NCI-H146 treated with DMSO at 0.1 percent for 48 hours (cell line): ENCODE measurements around the gene CPEB4.

ENCODE experiments used
- DNase-seq: peaks from one replicate; lab custom pipeline; 2025; ENCODE audit not compliant: unreplicated experiment; lab: John Stamatoyannopoulos, UW

CPEB4 gene

DNA sequence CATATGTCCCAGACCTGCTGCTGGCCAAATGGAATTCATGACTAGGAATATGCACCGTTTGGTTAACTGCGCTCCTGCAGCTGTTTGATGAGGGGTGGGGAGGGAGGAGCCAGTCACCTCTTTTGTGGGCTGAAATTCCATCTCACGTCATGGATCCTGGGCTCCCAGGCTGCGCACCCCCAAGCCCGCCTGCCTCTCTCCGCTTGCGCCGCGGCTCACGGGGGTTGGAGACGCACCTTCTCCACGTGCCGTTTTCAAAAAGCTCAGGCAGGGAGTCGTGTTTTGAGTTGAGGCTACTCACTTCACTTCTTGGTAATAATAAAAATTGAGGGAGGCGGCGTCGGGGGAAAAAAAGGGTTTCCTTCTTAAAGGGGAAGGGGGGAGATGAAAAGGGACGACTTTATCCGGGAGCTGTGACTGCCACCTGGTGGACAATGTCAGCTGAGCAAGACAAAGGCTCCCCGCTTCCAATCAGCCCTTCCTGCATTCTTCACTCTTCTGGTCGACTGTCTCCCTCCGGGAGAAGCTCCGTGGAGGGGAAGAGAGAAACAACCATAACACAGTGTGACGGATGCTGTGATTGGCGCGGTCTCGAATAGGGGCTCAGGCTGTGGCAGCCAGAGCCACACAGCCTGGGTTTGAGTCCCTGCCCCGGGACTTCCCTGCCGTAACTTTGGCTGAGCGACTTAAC lies 84.9 kb downstream of the CPEB4 start:
- DNase-seq = peak; percentile 65

- no peak for DNase-seq
Observed at GRCh38 chr5:173973616-173973969, 85.4 kb downstream of the CPEB4 start.

DNA sequence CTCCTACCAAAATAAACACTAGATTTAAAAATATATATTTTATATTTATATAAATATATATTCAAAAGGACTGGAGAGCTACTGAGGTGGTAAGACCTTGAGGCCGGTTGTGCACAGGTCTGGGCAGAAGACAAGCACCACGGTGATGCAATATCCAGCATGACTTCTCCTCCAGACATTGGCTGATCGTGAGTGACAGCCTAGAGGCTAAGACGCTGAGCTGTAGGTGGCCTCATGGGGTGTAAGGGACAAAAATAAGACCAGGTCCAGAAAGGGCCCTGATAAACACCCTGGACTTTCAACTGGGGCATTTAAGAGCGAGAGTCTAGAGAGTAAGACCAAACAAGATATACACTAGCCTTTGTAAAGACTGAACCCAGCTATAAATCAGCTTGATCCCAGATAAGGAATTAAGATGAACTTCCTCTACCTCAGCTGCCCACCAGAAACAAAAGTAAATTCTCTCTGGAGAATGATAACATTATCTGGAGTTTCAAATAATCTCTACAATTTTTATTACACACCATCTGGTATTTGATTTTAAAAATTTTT lies 86.6 kb downstream of the CPEB4 start:
- no peak for DNase-seq

GRCh38 chr5:173981185-173981761 lies 93.1 kb downstream of the CPEB4 start:
- DNase-seq = no peak

GRCh38 chr5:173984218-173984617 lies 96.1 kb downstream of the CPEB4 start:
- DNase-seq = no peak

DNA sequence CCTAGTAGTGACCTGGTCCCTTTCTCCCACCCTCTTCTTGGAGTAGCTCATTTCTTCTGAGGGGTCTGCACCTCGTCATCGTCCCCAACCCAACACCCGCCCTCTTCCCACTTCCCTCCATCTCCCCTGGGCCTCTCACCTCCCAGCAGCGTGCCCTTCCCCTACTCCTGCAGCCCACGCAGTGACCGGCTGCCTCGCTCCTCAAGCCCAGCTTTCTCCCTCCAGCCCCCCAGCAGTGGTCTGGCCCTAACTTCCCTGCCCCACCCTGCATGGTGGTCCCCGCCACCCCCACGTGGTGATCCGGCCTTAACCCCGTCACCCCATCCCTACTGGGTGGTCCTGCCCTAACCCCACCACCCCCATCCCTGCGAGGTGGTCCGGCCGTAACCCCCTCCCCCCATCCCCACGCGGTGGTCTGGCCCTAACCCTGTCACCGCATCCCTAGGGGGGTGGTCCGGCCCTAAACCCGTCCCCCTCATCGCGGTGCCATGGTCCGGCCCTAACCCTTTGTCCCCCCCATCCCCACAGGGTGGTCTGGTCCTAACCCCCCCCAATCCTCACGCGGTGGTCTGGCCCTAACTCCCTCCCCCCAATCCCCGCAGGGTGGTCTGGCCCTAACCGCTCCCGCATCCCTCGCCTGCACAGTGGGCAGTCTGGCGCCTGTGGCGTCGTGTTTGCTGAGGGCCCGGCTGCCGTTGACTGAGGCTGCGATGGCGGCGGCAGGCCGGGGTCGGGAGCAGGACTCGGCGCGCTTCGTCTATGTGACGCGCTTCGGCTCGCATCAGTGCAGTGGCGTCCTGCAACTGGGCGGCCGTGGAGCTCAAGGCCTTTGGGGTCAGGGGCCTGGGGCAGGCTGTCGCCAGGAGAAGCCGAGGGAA lies 100.6 kb downstream of the CPEB4 start, which contains the start of gene C5orf47:
C5orf47 (plus strand) TSS at position 617 of the 878 bp plus-strand sequence; CDS start at position 711, 94 bp downstream.
- DNase-seq = no peak

DNA sequence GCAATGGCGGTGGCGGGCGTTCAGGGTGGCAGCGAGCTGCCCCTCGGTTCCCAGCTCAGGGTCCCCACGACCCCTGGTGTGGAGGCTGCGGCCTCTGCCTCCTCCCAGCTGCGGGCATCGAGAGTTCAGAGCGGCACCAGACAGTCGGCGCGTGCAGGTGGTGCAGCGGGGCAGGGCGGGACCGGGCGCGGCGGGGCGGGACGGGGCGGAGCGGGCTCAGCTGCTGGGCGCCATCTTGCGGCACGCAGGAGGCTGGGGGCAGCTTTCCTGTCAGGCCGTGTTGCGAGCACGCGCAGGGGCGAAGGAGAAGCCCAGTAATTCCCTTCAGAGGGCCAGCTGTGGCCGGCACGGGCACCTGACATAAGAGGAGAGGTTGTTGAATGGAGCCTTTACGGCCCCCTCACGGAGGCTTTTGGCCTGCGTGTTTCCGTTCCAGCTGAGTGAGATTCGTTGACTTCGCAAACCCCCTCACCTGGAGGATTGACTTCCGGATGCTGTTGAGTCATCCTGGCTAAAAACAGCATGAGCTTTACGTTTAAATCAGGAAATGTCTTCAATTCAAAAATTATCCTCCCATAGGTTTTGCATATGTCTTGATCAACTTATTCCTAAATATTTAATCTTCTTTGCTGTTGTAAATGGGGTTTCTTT lies 101.4 kb downstream of the CPEB4 start:
- DNase-seq = no peak

DNA sequence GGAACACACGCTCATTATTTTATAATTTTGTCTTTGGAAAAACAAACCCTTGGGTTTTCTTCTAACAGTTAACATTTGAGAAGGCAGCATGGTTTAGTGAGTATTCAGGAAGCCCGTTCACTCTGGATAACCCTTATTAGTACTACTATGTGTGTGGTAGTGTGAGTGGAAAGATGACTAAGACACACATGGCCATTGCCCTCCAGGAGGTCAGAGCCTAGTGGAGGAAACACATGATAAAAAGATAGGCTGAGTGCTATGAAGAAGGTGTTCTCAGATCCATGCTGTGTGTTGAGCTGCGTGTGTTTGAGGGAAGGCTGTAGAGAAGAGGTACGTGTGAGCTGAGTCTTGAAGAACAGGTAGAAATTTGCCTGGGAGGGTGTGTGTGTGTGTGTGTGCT lies 109.2 kb downstream of the CPEB4 start:
- DNase-seq = no peak

DNA sequence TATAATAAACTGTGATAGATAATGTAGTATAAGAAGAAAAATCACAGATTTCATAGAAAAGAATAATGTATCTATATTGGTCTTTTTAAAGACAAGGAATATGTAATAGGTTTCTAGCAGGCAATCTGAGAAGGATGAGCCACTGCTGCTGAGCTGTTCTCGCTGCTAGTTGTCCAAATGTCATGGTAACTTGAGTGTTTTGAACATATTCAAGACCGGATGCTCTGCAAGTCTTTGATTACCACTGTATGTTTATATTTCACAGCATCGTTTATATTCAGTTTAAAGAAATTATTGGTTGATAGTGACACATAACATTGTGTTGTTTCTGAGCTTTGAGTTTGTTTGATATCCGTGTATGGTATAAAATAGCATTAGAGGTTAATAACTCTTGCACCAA lies 110.4 kb downstream of the CPEB4 start:
- DNase-seq = no peak

- DNase-seq = no peak
Observed at GRCh38 chr5:174000076-174000475, 111.9 kb downstream of the CPEB4 start.

DNA sequence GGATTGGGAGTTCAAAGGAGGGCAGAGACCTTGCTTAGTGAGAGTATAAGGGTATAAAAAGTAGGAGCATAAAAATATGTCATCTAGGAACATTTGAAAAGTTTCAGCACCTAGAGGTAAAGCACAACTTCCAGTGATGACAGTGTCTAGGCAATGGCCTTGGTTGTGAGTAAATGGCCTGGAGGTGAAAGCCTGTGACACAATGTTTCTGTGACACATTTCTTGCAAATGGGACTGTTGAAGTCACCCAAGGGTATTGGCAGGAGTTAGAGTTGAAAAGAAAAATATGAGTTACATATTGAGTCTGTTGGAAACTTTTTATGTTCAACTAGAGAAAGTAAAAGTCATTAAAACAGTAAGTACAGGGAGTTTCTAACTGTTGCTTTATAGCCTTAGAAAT lies 115.6 kb downstream of the CPEB4 start:
- no peak for DNase-seq

DNA sequence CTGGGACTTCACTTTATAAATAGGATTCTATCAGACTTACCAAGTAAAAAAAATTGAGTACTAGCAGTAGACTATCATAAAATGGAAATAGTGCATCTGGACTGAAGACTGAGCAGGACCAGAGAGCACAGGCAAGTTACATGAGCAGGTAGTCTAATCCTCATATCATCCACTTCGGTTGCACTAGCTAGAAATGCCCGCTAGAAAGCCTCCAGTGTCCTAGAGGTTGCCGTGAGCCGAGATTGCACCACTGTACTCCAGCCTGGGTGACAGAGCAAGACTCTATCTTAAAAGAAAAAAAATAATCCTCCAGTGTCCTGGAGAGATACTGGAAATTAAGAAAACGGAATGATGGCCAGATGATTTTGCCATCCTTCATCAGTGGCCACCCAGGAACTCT lies 120.8 kb downstream of the CPEB4 start:
- DNase-seq = no peak

DNA sequence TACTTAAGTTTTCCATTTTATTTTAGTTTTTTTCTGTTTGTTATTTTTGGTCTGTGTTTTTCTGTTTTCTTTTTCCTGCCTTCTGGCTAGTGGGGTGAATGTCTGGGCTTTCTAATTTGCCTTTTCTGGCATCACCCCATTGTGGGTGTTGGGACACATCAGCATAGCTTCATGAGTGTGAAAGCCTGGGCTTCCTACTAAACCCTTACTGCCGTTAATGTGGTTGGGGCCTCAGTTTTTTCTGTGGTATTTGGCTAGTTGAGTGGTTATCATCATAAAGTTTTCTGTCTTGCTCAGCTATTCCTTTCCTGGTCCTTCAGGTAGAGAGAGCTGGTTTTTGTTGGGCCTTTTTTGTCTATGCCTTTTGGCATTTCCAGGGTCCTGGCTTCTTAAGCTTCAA lies 122.2 kb downstream of the CPEB4 start:
- DNase-seq = no peak

- DNase-seq = no peak
Observed at GRCh38 chr5:174011441-174011840, 123.3 kb downstream of the CPEB4 start.
